GM12892 (cell line): ENCODE data around the gene ELANE.

Experiments used
- DNase-seq: peaks from one replicate; pipeline ENCODE4 v3.0.0; 2011; ENCODE audit not compliant: insufficient read length
- FAIRE-seq: peaks from 2 replicates; lab custom pipeline; 2011; peaks lifted over from hg19 to GRCh38; lab: Jason Lieb, UNC
- POLR2A ChIP-seq: IDR thresholded peaks from 2 replicates; pipeline ENCODE4 v1.6.1; 2011; ENCODE audit warnings: low read depth, low read length, control low read depth
- POLR2AphosphoS5 ChIP-seq: IDR thresholded peaks from 2 replicates; pipeline ENCODE4 v1.6.1; 2011; ENCODE audit warnings: low read depth, low read length, control low read depth
- TAF1 ChIP-seq: IDR thresholded peaks from 2 replicates; pipeline ENCODE4 v1.6.1; 2011; ENCODE audit warnings: low read depth, mild to moderate bottlenecking, control low read depth, low read length, borderline replicate concordance

ELANE gene

DNA sequence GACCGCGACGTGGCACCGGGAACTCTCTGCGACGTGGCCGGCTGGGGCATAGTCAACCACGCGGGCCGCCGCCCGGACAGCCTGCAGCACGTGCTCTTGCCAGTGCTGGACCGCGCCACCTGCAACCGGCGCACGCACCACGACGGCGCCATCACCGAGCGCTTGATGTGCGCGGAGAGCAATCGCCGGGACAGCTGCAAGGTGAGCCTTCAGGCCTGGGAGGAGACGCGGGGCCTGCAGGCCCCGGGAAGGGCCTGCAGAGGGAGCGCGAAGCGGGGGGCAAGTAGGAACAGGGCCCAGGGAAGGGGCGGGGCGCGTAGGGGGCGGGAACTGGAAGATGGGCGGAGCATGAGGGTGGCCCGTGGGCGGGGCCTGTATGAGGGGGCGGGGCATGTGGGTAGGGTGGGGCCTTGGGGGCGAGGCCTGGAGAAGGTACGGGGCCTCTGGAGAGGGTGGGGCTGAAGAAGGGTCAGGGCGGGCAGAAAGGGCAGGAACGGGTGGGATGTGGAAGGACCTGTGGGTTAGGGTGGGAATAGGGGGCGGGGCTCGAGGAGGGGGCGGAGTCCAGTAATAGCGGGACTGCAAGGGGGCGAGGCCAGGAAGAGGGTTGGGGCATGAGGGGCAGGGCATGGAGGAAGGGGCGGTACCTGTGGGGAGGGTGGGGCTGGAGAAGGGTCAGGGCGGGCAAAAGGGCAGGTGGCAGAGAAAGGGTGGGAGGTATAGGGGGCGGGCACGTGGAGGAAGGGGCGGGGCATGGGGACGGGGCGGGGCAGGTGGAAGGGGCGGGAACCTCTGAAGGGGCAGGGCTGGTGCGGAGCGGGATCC, 9.9 kb downstream of the ELANE start:
- peak; percentile 60 for FAIRE-seq
- TF ChIP-seq POLR2A (no peak), POLR2AphosphoS5 (no peak), TAF1 (no peak)
- DNase-seq, result peak; percentile 82

DNA sequence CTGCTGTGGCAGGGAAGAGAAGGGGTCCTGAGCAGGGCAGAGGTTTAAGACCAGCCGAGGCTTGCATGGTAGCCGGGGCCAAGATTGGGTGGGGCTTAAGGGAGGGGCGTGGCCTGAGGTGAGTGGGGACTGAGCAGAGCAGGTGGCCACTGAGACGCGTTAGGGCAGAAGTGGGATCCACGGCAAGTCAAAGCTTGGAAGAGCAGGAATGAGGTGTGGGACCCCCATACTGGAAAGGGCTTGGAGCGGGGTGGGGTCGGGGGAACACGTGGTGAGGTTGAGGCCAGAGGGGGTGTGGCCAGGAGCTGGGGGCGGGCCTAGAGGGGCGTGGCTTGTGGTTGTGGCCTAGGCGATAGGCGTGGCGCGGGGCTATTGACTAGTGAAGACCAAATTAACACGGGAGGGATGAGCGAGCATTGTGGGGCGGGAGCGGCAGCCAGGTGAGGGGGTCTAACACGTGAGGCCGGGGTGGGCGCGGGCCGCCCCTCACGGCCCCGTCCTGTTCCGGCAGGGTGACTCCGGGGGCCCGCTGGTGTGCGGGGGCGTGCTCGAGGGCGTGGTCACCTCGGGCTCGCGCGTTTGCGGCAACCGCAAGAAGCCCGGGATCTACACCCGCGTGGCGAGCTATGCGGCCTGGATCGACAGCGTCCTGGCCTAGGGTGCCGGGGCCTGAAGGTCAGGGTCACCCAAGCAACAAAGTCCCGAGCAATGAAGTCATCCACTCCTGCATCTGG, 10.6 kb downstream of the ELANE start:
- DNase-seq (peak; percentile 78), FAIRE-seq (peak; percentile 84)
- TF ChIP-seq POLR2AphosphoS5, result no peak
- no peak for TF ChIP-seq TAF1
- TF ChIP-seq POLR2A, result no peak

GRCh38 chr19:863315-863620, 11.2 kb downstream of the ELANE start:
- FAIRE-seq (no peak), DNase-seq (no peak)
- no peak for TF ChIP-seq POLR2A
- no peak for TF ChIP-seq TAF1
- TF ChIP-seq POLR2AphosphoS5, result no peak

DNA sequence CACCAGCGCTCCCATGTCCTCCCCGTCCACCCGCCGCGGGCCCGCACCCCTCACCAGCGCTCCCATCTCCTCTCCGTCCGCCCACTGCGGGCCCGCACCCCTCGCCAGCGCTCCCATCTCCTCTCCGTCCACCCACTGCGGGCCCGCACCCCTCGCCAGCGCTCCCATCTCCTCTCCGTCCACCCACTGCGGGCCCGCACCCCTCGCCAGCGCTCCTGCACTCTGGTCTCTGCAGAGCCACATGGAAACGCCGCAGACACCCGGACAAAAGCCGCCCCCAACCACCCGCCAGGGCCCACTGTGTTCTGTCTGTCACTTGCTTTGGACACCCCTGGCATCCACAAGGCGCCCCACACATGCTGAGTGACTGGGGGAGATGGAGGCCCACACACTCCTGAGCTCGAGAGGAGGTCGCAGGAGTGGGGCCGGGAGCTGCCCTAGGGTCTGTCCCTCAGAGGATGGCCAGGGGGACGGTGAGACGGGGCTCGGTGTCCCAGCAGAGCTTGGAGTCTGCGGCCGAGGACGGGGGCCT, 14.7 kb downstream of the ELANE start:
- DNase-seq (no peak), FAIRE-seq (no peak)
- TF ChIP-seq POLR2AphosphoS5 (no peak), POLR2A (no peak), TAF1 (no peak)

GRCh38 chr19:867301-867793, 15.2 kb downstream of the ELANE start:
- no peak for TF ChIP-seq POLR2AphosphoS5
- no peak for TF ChIP-seq POLR2A
- FAIRE-seq (no peak), DNase-seq (no peak)

- DNase-seq, result no peak
- no peak for FAIRE-seq
- TF ChIP-seq POLR2A (no peak), POLR2AphosphoS5 (no peak), TAF1 (no peak)
These were observed 15.9 kb downstream of the ELANE start for GRCh38 chr19:867855-868457.

- TF ChIP-seq POLR2A (no peak), TAF1 (no peak), POLR2AphosphoS5 (no peak)
- FAIRE-seq, result no peak
- DNase-seq, result no peak
These were observed 16.5 kb downstream of the ELANE start for GRCh38 chr19:868458-869244.

DNA sequence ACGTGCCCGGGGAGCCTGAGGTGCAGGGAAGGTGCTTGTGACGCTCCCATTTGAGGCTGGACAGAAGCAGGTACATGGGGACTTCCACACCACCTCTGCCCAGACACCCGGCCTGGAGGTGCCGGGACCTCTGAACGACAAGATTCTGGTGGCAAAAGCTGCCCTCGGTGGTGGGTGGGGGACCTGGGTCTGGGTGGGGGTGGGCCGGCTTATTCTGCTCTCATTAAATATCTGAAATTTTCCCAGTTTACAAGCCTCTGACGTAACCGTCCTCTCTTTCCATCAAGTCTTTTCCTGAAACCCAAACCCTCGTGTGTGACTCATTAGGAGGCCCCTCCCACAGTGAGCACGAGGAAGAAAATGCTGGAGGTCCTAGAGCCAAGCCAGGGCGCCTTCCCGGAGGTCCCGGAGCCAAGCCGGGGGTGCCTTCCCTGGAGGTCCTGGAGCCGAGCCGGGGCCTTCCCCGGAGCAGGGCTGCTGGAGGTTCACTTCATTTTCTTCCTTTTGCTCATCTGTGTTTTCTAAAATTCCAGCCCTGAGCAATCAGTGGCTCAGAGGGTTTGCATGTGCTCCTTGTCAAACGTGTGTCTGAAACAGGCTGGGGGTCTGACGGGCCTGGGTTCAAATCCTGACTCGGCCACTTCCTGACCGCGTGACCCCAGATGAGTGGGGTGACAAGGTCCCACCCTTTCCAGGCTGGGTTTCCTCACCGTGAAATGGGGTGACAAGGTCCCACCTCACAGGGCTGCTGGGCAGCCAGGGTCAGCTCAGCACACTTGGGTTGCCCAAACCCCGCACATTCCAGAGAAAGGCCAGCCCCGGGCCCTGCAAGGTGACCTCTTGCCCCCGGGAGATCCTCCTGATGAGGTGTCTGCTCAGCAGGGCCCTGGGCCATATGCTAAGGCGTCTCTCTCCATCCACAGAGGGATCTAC, 17.4 kb downstream of the ELANE start:
- no peak for TF ChIP-seq POLR2AphosphoS5
- TF ChIP-seq POLR2A, result no peak
- TF ChIP-seq TAF1, result no peak
- DNase-seq, result no peak
- FAIRE-seq, result no peak

GRCh38 chr19:870314-870713, 18.2 kb downstream of the ELANE start:
- DNase-seq, result no peak
- TF ChIP-seq POLR2A, result no peak
- no peak for TF ChIP-seq POLR2AphosphoS5
- TF ChIP-seq TAF1, result no peak
- FAIRE-seq, result no peak

DNA sequence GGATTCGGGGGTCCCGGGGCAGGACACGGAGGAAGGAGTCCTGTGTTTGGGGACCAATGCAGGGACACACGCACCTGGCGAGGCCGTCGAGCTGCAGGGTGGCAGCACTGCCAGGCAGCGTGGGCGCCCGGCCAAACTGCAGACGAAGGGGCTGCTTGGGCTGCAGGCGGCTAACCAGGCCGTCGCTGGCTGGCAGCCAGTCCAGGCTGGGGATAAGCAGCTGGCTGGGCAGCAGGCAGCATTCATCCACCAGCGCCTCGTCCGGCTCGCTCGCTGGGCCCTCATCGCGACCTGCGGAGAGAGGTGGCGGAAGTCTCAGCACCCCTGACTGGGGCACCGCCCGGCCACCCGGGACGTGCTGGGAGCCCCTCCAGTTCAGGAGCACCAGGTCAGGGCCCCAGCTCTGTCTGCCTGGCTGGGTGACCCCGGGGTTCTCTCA, 18.9 kb downstream of the ELANE start:
- TF ChIP-seq TAF1 (no peak), POLR2A (no peak), POLR2AphosphoS5 (no peak)
- DNase-seq (no peak), FAIRE-seq (no peak)
